CD14-positive monocyte (primary cell): Measurements from ENCODE around the gene MBNL2. TPM values are rescaled to one million over a fixed set of nuclear protein-coding genes. Genes with fewer than 3 reads are reported as not detected.

Source experiments
- DNase-seq, 3 donors: peaks; one replicate each; pipeline ENCODE4 v3.0.0-alpha.2; 2011 to 2022
- H2AFZ ChIP-seq: 2 replicates; pipeline ENCODE4 v1.6.0; 2012; ENCODE audit warnings: mild to moderate bottlenecking, low read depth, low read length, inconsistent platforms; ENCODE audit not compliant: insufficient read depth, poor library complexity, severe bottlenecking
- H3K27ac ChIP-seq, 2 donors: 1 replicate in 1 of 2; 2 replicates in 1 of 2; pipeline ENCODE4 v1.5.1; 2012 to 2013; ENCODE audit warnings: low read length in 2 of 2, control low read depth in 1 of 2, inconsistent platforms in 1 of 2, low read depth in 1 of 2, mild to moderate bottlenecking in 1 of 2
- H3K27me3 ChIP-seq, 2 donors: one replicate each; pipeline versions ENCODE4 v1.6.0 to v1.6.1; 2011 to 2013; ENCODE audit warnings: low read length in 2 of 2; ENCODE audit not compliant: control insufficient read depth in 2 of 2, insufficient read depth in 2 of 2
- H3K36me3 ChIP-seq, 2 donors: replicated peaks in 1 of 2; 1 replicate in 1 of 2; 2 replicates in 1 of 2; pipeline versions ENCODE4 v1.5.1 to v1.6.1; 2012 to 2013; ENCODE audit warnings: low read length in 2 of 2, control low read depth in 1 of 2, inconsistent platforms in 1 of 2, mild to moderate bottlenecking in 1 of 2; ENCODE audit not compliant: insufficient read depth in 2 of 2, control insufficient read depth in 1 of 2
- H3K4me1 ChIP-seq, 2 donors: 1 replicate in 1 of 2; 2 replicates in 1 of 2; pipeline versions ENCODE4 v1.5.1 to v1.6.1; 2012 to 2013; ENCODE audit warnings: low read length in 2 of 2, control low read depth in 1 of 2, inconsistent platforms in 1 of 2, mild to moderate bottlenecking in 1 of 2, moderate library complexity in 1 of 2; ENCODE audit not compliant: insufficient read depth in 2 of 2, control insufficient read depth in 1 of 2
- H3K4me2 ChIP-seq: replicated peaks from 2 replicates; pipeline ENCODE3; 2012; ENCODE audit warnings: low read length, moderate library complexity, mild to moderate bottlenecking; ENCODE audit not compliant: poor library complexity, severe bottlenecking; ENCODE audit errors: extremely low read depth
- H3K4me3 ChIP-seq, 3 experiments: fragments of 200-600 bp in 1 of 3; sonication (generic) in 1 of 3; replicated peaks in 1 of 3; 1 replicate in 2 of 3; 2 replicates in 1 of 3; pipeline ENCODE4 v1.5.1; 2011 to 2013; ENCODE audit warnings: low read length in 3 of 3, mild to moderate bottlenecking in 3 of 3, control low read depth in 2 of 3, low read depth in 2 of 3, inconsistent platforms in 1 of 3, moderate library complexity in 1 of 3
- H3K79me2 ChIP-seq: 2 replicates; pipeline ENCODE4 v1.6.0; 2012; ENCODE audit warnings: mild to moderate bottlenecking, control low read depth, inconsistent platforms, low read length, moderate library complexity; ENCODE audit not compliant: insufficient read depth
- H3K9ac ChIP-seq: 2 replicates; pipeline ENCODE4 v1.6.0; 2017; ENCODE audit warnings: low read length, mild to moderate bottlenecking; ENCODE audit not compliant: insufficient read depth, poor library complexity, severe bottlenecking
- H3K9me3 ChIP-seq, 2 donors: replicated peaks in 1 of 2; 1 replicate in 1 of 2; 2 replicates in 1 of 2; pipeline versions ENCODE4 v1.5.1 to v1.6.1; 2012 to 2013; ENCODE audit warnings: low read length in 2 of 2, control low read depth in 1 of 2; ENCODE audit not compliant: control insufficient read depth in 1 of 2, insufficient read depth in 1 of 2
- H4K20me1 ChIP-seq: 2 replicates; pipeline ENCODE4 v1.6.0; 2012; ENCODE audit warnings: mild to moderate bottlenecking, low read length, control low read depth, moderate library complexity; ENCODE audit not compliant: insufficient read depth
- H3K27ac Mint-ChIP-seq, 7 donors: one replicate each; pipeline ENCODE4 v1.8.0; 2020; ENCODE audit warnings: mild to moderate bottlenecking in 7 of 7, mixed read lengths in 7 of 7, moderate library complexity in 6 of 7, inconsistent platforms in 2 of 7
- H3K27me3 Mint-ChIP-seq, 3 donors: one replicate each; pipeline ENCODE4 v1.8.0; 2021 to 2022; ENCODE audit warnings: low read depth in 3 of 3, mild to moderate bottlenecking in 3 of 3, mixed read lengths in 3 of 3, moderate library complexity in 3 of 3, inconsistent platforms in 1 of 3
- H3K36me3 Mint-ChIP-seq, 2 donors: one replicate each; pipeline ENCODE4 v1.8.0; 2020; ENCODE audit warnings: mixed read lengths in 2 of 2, inconsistent platforms in 1 of 2, mild to moderate bottlenecking in 1 of 2
- H3K4me1 Mint-ChIP-seq: one replicate; pipeline ENCODE4 v1.8.0; 2020; ENCODE audit warnings: mild to moderate bottlenecking, mixed read lengths
- H3K4me3 Mint-ChIP-seq, 2 donors: one replicate each; pipeline ENCODE4 v1.8.0; 2020; ENCODE audit warnings: mild to moderate bottlenecking in 2 of 2, mixed read lengths in 2 of 2, moderate library complexity in 1 of 2
- H3K9me3 Mint-ChIP-seq, 7 donors: one replicate each; pipeline ENCODE4 v1.8.0; 2020 to 2022; ENCODE audit warnings: mixed read lengths in 7 of 7, mild to moderate bottlenecking in 6 of 7, moderate library complexity in 6 of 7, inconsistent platforms in 2 of 7
- WGBS: methylation state at CpG from one replicate; pipeline ENCODE4 v1.1.5; 2013; ENCODE audit warnings: missing lambda C conversion rate; ENCODE audit not compliant: insufficient coverage; 5-methylcytosine and 5-hydroxymethylcytosine counted together
- intact Hi-C, 2 donors: fragments of 100-400 bp; cut with micrococcal nuclease; formaldehyde crosslinking; loops; one replicate each; pipeline versions ENCODE4 v1.15.0 to v1.15.1; 2023
- polyA plus RNA-seq, 3 donors: library from polyadenylated mRNA; depleted of rRNA in 1 of 3; unstranded in 2 of 3; stranded (reverse) in 1 of 3; fragments of 300-500 nt in 2 of 3; fragments of >200 nt in 1 of 3; fragmentation: Illumina TruSeq in 2 of 3; gene quantifications; 1 replicate in 2 of 3; 2 replicates in 1 of 3; pipeline ENCODE4 v1.2.3, GENCODE V29; 2012 to 2021
- TF ChIP-seq, protein P1 (sequence below): fragments of 200-600 bp; IDR thresholded peaks from one replicate; pipeline ENCODE4 v1.8.0; 2022; ENCODE audit warnings: antibody characterized with exemption, mild to moderate bottlenecking

Gene MBNL2
- polyA plus RNA-seq, 3 donors: 8.5 to 15.5 (median 13.4) TPM

DNA sequence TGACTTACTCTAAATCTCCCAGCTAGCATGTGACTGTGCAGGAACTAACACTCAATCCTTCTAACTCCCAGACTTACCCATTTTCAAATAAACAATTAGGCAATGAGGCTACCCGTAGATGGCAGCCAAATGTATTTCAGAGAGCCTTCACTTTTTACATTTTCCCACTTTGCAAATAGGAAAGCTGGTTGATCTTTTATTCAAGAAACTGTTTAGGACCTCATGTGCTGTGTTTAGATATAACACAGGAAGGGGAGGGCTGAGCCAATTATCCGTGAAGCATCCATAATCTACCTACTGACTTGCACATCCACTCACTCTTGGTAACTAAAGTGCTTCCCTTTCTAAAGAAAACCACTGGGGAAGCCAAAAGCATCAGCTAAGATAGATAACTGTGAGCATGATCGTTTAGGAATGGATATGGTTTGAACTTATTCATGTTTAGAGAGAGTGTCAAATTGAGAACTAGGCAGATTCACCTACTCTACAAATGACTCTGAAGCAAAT is 33.4 kb downstream of the MBNL2 start:
- Histone ChIP-seq H4K20me1 (peaks cover 89% of the 10 kb centered on the region), H3K4me2 (no peak overlapping the region), H3K4me3 (no peak overlapping the region), H3K9ac (no peak overlapping the region), H3K9me3 (no peaks in the 10 kb centered on the region), H3K27ac (no peak overlapping the region), H3K27me3 (no peaks in the 10 kb centered on the region), H3K79me2 (peaks cover 51% of the 10 kb centered on the region), H3K36me3 (no peaks in the 10 kb centered on the region), H2AFZ (no peak overlapping the region), H3K4me1 (peaks cover 10 to 12% of the 10 kb centered on the region in 2 donors)
- intact Hi-C loops: no loop called here
- H3K4me3 Mint-ChIP-seq: no peak overlapping the region
- peaks cover 11 to 21% of the 10 kb centered on the region in 2 donors for H3K36me3 Mint-ChIP-seq
- TF ChIP-seq, protein P1, sequence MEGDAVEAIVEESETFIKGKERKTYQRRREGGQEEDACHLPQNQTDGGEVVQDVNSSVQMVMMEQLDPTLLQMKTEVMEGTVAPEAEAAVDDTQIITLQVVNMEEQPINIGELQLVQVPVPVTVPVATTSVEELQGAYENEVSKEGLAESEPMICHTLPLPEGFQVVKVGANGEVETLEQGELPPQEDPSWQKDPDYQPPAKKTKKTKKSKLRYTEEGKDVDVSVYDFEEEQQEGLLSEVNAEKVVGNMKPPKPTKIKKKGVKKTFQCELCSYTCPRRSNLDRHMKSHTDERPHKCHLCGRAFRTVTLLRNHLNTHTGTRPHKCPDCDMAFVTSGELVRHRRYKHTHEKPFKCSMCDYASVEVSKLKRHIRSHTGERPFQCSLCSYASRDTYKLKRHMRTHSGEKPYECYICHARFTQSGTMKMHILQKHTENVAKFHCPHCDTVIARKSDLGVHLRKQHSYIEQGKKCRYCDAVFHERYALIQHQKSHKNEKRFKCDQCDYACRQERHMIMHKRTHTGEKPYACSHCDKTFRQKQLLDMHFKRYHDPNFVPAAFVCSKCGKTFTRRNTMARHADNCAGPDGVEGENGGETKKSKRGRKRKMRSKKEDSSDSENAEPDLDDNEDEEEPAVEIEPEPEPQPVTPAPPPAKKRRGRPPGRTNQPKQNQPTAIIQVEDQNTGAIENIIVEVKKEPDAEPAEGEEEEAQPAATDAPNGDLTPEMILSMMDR: no peak
- DNase-seq: no peak
- WGBS: no CpG with 5 or more reads among the region's 3 CpGs
- H3K9me3 Mint-ChIP-seq: peaks cover 0 to 2% (median 0%) of the 10 kb centered on the region in 7 donors
- peaks cover 26% of the 10 kb centered on the region for H3K4me1 Mint-ChIP-seq
- no peak overlapping the region for H3K27ac Mint-ChIP-seq
- H3K27me3 Mint-ChIP-seq: peaks cover 0 to 4% (median 2%) of the 10 kb centered on the region in 3 donors

DNA sequence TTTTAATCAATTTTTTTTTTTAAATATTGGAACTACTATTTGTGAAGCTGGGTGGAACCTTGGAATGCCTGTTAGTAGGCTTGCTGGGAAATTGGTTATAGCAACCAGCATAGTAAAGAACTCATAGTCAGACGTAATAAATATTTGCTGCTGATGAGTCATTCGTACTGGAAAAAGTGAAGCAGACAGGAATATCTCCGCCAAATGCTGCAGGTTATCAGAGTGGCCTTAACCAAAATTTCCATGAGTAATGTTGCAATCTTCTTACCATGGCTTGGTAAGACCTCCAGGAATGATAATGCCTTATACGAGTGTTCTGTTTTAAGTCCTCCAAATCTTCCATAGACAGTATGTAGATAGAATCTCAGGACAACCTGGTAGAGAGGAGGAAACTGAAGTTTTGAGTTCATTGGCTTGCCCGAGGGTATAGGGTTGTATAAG is 34.2 kb downstream of the MBNL2 start:
- TF ChIP-seq, protein P1: no peak
- H3K36me3 ChIP-seq: no peaks in the 10 kb centered on the region
- no peak for DNase-seq
- Mint-ChIP-seq H3K27me3 (peaks cover 0 to 4% (median 2%) of the 10 kb centered on the region in 3 donors), H3K4me3 (no peak overlapping the region), H3K27ac (peak overlapping the region in 1 of 7 donors; percentile 1), H3K36me3 (peaks cover 13 to 26% of the 10 kb centered on the region in 2 donors), H3K9me3 (peaks cover 0 to 2% (median 0%) of the 10 kb centered on the region in 7 donors), H3K4me1 (peaks cover 33% of the 10 kb centered on the region)
- intact Hi-C loops: no loop called here
- no peaks in the 10 kb centered on the region for H3K27me3 ChIP-seq
- WGBS: 88% methylated on average over 3 of the region's 5 CpGs
- H3K4me3 ChIP-seq: no peak overlapping the region
- H3K4me1 ChIP-seq: peaks cover 15 to 17% of the 10 kb centered on the region in 2 donors
- no peaks in the 10 kb centered on the region for H3K9me3 ChIP-seq
- peaks cover 43% of the 10 kb centered on the region for H3K79me2 ChIP-seq
- no peak overlapping the region for H2AFZ ChIP-seq
- H4K20me1 ChIP-seq: peaks cover 89% of the 10 kb centered on the region
- H3K27ac ChIP-seq: no peak overlapping the region
- no peak overlapping the region for H3K4me2 ChIP-seq
- H3K9ac ChIP-seq: no peak overlapping the region
